A172 (cell line): ENCODE measurements around the gene CIDEC. TPM values are rescaled to one million over a fixed set of nuclear protein-coding genes. Genes with fewer than 3 reads are reported as not detected.
"Not testable (repeated sequence)": the region's sequence is repeated elsewhere in the genome, so short reads cannot be mapped to it uniquely, and the experiment has no call there.

Experiments
- DNase-seq: peaks from one replicate; pipeline ENCODE4 v3.0.0-alpha.2; 2015; ENCODE audit warnings: low spot score
- total RNA-seq: library from RNA; depleted of rRNA; stranded (reverse); fragments of >200 nt; shearing (Covaris generic); gene quantifications from 2 replicates; pipeline ENCODE4 v1.2.3, GENCODE V29; 2014

CIDEC gene
- total RNA-seq, 1 experiment from 2014 or later, result not detected

DNA sequence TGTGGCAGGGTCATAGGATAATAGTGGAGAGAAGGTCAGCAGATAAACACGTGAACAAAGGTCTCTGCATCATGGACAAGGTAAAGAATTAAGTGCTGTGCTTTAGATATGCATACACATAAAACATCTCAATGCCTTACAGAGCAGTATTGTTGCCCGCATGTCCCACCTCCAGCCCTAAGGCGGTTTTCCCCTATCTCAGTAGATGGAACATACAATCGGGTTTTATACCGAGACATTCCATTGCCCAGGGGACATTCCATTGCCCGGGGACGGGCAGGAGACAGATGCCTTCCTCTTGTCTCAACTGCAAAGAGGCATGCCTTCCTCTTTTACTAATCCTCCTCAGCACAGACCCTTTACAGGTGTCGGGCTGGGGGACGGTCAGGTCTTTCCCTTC, 32.2 kb downstream of the CIDEC start:
- DNase-seq, result not testable (repeated sequence)

DNA sequence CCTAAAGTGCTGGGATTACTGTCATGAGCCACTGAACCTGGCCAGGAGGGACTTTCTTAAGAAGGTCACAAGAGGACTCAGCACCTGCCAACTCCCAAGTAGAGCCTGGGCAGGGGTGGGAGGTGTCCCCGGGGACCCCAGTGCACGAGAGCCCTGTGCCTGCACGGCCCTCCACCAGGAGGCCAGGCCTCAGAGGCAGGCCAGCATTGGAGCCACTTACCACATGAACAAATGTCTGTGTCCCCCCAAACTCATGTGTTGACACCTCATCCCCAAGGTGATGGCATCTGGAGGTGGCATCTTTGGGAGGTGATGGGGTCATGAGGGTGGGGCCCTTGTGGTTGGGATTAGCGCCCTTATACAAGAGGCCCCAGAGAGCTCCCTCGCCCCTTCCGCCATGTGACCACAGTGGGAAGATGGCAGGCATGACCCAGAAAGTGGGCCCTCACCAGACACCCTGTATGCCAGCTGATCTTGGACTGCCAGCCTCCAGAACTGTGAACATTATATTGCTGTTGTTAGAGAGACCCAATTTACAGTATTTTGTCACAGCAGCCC, 33.0 kb downstream of the CIDEC start:
- no peak for DNase-seq

DNA sequence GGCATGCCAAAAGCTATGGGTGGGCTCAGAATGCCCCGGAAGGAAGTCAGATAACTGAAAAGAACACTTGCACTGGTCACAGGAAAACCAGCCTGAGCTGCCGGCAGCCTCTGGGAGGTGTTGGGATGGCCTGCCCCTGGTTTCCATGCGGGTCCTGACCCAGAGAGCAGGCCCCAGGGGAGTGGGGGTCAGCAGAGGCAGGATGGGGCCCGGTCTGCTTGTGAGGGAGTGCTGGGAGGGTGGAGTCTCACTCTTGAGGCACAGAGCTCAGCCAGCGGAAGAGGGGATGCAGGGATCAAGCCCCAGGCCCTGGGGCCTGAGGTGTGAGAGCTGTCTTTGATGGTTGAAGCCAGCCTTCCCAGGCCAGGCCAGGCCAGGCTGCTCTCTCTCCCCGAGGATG, 33.8 kb downstream of the CIDEC start:
- DNase-seq, result no peak

DNA sequence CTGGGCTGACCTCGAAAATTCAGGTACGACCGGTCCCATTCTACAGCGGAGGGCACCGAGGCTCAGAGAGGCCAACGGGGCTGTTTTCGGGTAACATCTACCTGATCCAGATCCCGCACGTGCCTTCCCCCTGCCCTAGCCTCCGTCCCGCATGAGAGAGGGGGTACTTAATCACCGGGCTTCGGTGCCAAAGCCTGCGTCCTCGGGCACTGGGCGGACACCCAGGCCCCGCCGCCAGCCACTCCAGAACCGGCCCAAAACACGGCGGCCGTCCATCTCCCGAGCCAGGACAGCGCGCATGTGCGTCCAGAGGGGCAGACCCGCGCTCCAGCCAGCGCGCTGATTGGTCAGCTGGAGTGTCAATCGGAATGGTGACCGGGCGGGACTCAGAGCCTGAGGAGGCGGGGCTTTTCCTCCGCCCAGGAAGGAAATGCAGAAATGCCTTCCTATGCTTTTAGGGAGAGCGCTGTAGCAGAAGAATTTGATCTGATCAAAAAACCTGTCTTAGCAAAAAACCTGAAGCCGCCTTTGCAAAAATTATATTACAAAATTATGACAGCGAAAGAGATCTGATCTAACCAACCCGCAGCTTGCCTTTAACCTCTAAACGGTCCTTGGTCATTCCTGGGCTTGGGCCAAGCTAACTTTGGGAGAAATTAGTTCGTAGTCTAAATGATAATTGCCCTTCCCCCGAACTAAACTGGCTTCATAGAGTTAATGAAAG, 36.2 kb downstream of the CIDEC start, which contains the start of gene RPUSD3:
Gene RPUSD3, minus strand, starts transcription at position 294 of the 724 bp plus-strand sequence. Its CDS starts 18 bp downstream, at position 276.
- peak; percentile 91 for DNase-seq

DNA sequence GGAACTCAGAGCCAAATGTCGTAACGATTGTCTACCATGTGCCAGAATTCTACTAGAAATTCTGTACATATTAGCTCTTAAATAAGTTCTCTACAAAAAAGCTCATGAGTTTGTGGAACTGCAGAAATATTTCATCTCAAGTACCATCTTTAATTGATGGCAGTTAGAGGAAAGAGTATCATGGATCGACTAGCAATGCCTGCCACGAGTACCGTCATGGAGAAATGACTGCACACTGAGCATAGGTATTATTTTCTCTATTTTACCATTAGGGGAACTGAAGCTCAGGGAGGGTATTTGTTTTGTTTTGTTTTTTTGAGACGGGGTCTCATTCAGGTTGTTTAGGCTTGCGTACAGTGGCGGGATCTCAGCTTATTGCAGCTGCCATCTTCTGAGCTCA, 39.0 kb downstream of the CIDEC start:
- no peak for DNase-seq

DNA sequence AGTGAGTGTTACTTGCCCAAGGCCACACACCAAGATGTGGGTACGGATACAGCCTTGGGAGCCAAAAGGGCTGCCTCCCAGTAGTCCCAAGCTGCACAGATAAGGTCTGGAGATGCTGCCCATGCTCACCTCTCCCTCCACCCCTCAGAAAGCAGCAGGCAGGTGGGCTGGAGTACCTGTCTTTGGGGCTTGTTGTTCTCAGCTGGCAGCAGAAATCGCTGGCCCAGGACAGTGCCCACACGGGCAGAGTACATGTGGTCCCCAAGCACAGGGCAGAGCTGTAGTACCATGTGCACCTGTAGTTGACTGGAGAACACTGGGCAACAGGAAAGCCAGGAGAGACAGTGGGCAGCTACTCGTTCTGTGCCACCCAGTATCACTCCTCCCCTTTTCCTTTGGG, 41.2 kb downstream of the CIDEC start:
- no peak for DNase-seq

DNA sequence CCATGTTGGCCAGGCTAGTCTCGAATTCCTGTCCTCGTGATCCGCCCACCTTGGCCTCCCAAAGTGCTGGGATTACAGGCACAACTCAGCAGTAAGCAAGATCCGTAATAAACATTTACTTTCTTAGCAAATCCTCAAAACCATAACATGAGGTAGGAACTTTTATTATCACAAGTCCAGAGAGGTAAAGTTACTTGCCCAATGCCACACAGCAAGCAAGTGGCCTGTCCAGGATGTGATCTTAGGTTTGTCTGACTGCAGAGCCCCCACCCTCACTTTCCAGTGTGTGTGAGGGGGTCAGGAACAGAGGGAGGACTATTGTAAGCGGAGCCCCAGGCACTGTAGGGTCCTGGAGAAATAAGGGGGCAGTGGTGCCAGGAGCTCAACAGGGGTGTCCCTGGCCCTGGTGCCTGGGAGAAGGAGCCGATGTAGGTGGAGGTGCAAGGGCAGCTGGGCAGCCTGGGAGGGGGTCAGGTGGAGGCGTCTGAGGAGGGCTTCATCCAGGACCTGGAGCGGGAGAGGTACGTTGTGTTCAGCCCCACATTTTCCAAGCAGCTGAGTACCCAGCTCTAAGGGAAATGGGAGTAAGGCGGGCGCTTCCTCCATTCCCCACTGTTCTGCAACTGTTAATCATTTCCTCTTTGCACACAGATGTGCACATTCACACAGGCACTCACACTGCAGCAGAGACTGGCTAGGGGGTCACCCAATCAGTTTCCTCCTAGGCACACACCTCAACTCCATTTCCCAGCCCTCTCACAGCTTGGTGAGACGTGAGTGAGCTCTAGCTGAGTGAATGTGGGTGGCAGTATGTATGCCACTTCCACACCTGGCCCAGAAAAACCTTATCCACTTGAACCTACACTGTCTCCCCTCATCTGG, 42.1 kb downstream of the CIDEC start:
- no peak for DNase-seq

DNA sequence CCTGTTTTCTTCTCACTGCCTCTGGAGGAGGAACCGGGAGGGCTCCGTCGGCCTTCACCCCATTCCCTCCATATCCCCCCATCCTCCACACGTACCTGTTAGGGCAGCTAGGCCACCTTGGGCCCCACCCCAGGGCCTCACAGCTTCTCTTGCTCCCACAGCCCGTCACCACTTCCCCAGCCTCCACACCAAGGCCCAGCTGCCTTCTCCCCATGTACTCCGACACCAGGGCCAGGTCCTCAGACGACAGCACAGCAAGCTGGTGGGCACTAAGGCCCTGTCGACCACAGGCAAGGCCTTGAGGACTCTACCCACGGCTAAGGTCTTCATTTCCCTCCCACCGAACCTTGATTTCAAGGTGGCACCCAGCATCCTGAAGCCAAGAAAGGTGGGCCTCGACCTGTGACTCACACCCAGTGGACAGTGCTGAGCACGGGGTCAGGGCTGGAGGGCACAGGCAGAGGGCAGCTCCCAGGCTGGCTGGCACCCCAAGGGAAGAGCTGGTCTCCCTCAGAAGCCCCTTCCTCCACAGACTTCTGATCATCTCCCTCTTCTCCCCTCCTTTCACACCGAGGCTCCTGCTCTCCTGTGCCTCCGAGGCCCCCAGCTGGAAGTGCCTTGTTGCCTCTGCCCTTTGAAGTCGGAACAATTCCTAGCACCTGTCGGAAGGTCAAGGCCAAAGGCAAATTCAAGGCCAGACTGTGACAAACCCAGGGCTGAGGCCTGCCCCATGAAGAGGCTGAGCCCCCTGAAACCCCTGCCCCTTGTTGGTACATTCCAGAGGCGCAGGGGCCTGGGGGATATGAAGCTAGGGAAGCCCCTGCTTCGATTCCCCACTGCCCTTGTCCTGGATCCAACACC, 45.3 kb downstream of the CIDEC start:
- DNase-seq, result no peak

DNA sequence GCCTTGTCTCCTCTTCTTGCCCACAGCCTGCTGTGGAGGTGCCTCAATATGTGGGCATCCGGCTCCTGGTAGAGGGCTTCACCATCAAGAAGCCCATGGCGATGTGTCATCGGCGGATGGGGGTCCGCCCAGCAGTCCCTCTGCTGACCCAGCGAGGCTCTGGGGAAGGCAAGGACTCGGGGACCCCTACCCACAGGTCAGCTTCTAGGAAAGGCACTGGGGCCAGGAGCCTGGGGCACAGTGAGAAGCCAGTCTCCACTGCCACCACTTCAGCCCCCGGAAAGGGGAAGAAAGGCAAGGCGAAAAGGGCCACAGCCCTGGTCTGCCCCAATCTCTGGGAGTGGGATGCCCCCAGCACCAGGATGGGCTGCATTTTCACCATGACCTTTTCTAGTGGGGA, 47.0 kb downstream of the CIDEC start:
- no peak for DNase-seq

DNA sequence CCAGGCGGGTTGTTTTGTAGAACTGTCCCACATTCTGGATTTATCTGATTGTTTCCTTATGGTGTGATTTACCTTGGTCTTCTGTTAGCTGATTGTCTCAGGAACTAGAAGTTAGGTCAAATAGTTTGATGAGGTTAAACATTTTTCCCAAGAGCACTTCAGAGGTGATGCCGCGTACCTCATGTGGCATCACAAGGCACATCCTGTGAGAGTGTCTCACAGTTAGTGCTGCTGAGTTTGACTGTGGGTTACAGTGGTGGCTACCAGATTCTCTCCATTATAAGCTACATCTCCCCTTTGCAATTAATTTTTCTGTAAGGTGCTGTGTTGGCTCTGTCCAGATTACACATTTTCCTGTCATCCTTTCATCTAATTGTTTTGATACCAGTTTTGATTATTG, 48.8 kb downstream of the CIDEC start:
- DNase-seq, result no peak

DNA sequence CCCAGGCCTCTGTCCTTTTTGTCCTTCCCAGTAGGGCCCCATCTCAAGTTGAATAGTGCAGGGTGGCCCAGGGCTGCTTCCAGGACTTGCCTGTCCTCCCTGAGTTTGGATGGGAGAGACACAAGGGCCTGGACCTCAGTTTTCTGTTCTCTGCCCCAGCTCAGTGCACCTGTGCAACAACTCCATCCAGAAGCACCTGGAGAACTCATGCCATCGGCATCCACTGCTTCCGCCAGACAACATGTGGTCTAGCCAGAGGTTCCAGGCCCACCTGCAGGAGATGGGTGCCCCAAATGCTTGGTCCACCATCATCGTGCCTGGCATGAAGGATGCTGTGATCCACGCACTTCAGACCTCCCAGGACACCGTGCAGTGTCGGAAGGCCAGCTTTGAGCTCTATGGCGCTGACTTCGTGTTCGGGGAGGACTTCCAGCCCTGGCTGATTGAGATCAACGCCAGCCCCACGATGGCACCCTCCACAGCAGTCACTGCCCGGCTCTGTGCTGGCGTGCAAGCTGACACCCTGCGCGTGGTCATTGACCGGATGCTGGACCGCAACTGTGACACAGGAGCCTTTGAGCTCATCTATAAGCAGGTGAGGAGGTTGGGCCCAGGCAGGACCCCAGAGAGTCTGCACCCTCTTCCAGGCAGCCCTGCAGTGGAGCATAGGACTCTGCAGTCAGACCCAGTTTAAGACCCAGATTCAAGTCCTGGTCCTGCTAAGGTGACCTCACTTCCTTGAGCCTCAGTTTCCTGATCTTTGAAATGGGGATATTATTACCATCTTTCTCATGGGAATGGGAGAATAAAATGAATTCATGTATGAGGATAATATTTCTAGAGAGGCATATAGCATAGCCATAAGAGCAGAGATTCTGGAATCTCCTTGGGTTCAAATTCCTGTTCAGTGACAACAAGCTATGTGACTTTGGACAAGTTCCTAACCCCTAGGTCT, 51.0 kb downstream of the CIDEC start:
- DNase-seq, result no peak

DNA sequence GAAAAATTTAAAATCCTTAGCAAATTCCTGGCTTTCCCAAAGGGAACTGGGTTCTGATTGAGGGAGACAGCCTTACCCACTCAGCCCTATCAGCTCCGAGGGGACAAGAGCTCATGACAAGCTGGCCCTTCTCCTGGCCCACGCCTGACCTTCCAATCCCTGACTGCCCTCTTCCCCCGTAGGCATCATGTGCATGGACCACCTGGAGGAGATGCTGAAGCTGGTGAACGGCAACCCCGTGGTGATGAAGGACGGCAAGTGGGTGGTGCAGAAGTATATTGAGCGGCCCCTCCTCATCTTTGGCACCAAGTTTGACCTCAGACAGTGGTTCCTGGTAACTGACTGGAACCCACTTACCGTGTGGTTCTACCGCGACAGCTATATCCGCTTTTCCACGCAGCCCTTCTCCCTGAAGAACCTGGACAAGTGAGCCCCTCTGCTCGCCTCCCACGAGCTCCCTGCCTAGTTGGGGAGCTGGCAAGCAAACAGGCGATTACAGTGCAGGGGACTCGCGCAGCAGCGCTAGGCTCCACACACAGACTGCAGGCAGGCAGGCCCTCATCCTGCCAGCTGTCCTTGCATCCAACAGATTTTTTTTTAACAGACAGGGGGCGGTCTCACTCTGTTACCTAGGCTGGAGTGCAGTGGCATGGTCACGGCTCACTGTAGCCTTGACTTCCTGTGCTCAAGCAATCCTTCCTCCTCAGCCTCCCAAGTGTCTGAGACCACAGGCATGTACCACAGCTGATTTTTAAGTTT, 53.1 kb downstream of the CIDEC start:
- DNase-seq, result peak; percentile 25

DNA sequence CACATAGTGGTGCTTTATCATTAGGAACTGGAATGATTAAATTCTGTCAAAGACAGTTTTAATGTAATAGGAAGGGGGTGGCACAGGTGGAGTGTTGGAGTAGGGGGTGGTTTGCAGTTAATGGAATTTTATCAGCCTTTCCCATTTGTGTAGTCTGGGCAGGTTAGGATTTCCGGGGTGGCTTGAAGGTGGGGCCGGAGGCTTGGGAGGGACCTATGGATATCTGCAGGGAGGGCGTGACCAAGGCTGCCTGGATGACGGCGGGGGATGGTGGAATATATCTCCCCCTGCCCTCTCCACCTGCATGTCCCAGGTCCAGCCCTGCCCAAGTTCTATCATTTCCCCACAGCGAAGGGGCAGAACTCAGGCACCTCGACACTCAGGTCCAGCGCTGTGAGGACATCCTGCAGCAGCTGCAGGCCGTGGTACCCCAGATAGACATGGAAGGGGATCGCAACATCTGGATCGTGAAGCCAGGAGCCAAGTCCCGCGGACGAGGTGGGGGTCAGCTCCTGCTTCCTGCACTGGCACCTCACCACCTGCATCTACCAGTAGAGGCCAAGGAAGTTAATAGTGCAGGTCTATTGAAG, 54.5 kb downstream of the CIDEC start:
- DNase-seq, result no peak

DNA sequence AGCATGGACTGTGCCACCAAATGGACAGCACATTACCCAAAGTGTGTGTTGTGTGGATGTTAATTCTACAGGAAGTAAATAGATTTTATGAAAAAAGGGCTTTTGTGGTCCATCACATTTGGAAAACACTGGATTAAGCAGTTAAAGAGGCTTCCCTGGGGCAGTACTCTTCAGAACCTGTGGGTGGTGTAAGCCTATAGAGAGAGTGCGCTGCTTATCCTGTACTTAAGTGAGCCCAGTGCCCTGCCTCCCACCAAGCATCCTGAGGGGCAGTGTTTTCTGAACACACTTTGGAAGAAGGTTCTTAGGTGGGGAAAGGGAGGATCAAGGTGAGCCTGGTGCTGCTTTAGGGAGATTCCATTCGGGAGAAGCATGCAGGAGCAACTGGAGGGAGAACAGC, 59.1 kb downstream of the CIDEC start:
- DNase-seq, result no peak

DNA sequence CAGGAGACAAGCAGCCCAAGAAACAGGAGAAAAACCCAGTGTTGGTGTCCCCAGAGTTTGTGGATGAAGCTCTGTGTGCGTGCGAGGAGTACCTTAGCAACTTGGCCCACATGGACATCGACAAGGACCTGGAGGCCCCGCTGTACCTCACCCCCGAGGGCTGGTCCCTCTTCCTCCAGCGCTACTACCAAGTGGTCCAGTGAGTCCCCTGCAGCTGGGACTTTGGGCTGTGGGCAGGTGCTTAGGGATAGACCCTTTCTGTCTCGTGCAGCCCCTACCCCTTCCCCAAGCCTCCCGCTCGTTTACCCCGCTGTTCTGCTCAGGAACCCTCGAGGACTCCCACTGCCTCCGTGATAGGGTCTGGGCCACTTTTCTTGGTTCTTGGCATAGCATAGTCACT, 59.5 kb downstream of the CIDEC start:
- no peak for DNase-seq

DNA sequence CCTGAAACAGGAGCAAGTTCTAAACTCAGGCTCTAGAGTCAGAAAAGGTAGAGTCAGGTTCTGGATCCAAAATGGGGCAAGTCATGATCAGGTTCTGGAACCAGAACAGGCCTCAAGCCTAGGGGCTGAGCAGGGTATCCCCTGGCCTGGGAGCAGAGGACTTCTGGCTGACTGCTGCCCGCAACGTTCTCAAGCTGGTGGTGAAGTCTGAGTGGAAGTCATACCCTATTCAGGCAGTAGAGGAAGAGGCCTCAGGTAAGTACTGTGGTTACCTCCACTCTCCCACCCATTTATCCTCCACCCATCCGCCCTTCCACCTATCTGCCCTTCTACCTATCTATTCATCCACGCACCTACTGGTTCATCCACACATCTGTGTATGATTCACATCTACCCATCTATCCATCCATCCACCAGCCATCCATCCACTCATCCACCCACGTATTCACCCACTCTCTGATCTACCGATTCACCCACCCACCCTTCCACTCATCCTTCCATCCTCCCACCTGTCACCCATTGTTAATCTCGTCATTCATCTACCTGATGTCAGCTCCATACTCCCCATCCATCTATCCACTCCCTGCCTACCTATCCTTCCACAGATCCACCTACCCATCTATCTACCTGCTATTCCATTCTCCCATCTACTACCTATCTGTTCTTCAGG, 61.3 kb downstream of the CIDEC start:
- no peak for DNase-seq

DNA sequence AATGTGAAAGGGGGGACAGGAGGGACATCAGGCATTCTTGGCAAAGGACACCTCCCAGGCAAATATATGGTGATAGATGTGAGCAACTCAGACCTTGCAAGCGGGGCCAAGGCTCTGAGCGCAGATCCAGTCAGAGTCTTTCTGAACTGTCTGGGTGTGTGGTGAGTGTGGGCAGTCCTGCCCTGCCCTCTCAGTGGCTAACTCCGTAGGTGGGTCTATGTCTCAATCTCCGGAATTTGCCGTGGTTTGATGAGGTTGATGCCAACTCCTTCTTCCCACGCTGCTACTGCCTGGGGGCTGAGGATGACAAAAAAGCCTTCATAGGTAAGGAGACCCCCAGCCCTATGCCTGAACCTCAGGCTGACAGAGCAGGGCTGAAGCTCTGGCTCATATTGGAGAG, 62.6 kb downstream of the CIDEC start:
- DNase-seq, result no peak
